Stimulated activated CD8-positive, alpha-beta memory T cell treated with anti-CD3 and anti-CD28 coated beads, Interleukin-4, amount 100 ng/mL, for 4 hours (primary cell): ENCODE results near the gene SGMS1.

Experiments used
- DNase-seq, 2 donors: peaks; one replicate each; pipeline ENCODE4 v3.0.0-alpha.2; 2020; ENCODE audit warnings: low read depth in 2 of 2, low spot score in 1 of 2

SGMS1 gene

GRCh38 chr10:50404021-50404773 lies 219.6 kb downstream of the SGMS1 start:
- DNase-seq = no peak

- DNase-seq = no peak
Observed at GRCh38 chr10:50403074-50403473, 220.7 kb downstream of the SGMS1 start.

- DNase-seq = no peak
Observed at GRCh38 chr10:50402466-50402865, 221.3 kb downstream of the SGMS1 start.

GRCh38 chr10:50400694-50401093 lies 223.1 kb downstream of the SGMS1 start:
- no peak for DNase-seq

GRCh38 chr10:50398823-50399222 lies 224.9 kb downstream of the SGMS1 start:
- DNase-seq = no peak

- no peak for DNase-seq
Observed at GRCh38 chr10:50398381-50398780, 225.4 kb downstream of the SGMS1 start.

- DNase-seq = no peak
Observed at GRCh38 chr10:50397312-50398140, 226.2 kb downstream of the SGMS1 start.

GRCh38 chr10:50396491-50397311 lies 227.1 kb downstream of the SGMS1 start:
- no peak for DNase-seq

- no peak for DNase-seq
Observed at GRCh38 chr10:50395851-50396250, 227.9 kb downstream of the SGMS1 start.

- DNase-seq = no peak
Observed at GRCh38 chr10:50395271-50395670, 228.5 kb downstream of the SGMS1 start.

GRCh38 chr10:50394832-50395231 lies 228.9 kb downstream of the SGMS1 start:
- DNase-seq = no peak

- DNase-seq = no peak
Observed at GRCh38 chr10:50393784-50394467, 229.8 kb downstream of the SGMS1 start.

GRCh38 chr10:50392966-50393718 lies 230.6 kb downstream of the SGMS1 start:
- no peak for DNase-seq

- DNase-seq = no peak
Observed at GRCh38 chr10:50392426-50392825, 231.3 kb downstream of the SGMS1 start.

- DNase-seq = no peak
Observed at GRCh38 chr10:50390302-50390701, 233.5 kb downstream of the SGMS1 start.

GRCh38 chr10:50388181-50388580 lies 235.6 kb downstream of the SGMS1 start:
- no peak for DNase-seq

GRCh38 chr10:50387732-50388073 lies 236.1 kb downstream of the SGMS1 start:
- DNase-seq = no peak

- no peak for DNase-seq
Observed at GRCh38 chr10:50387007-50387731, 236.6 kb downstream of the SGMS1 start.

- DNase-seq = no peak
Observed at GRCh38 chr10:50385624-50386023, 238.1 kb downstream of the SGMS1 start.

- DNase-seq = no peak
Observed at GRCh38 chr10:50384898-50385297, 238.9 kb downstream of the SGMS1 start.
